Ishikawa (cell line): ENCODE measurements around the gene DENND1A.

Experiments used
- CEBPB ChIP-seq: IDR thresholded peaks from 2 replicates; pipeline ENCODE4 v1.6.1; 2012
- CREB1 ChIP-seq: IDR thresholded peaks from 2 replicates; pipeline ENCODE4 v1.6.1; 2012; ENCODE audit warnings: low read depth
- EGR1 ChIP-seq: IDR thresholded peaks from 2 replicates; pipeline ENCODE4 v1.6.1; 2012
- EP300 ChIP-seq: IDR thresholded peaks from 2 replicates; pipeline ENCODE4 v1.6.1; 2012; ENCODE audit warnings: borderline replicate concordance
- MAX ChIP-seq: IDR thresholded peaks from 2 replicates; pipeline ENCODE4 v1.6.1; 2012
- NFIC ChIP-seq: IDR thresholded peaks from 2 replicates; pipeline ENCODE4 v1.6.1; 2012
- RAD21 ChIP-seq: IDR thresholded peaks from 2 replicates; pipeline ENCODE4 v1.6.1; 2012; ENCODE audit warnings: low read depth
- REST ChIP-seq: IDR thresholded peaks from 2 replicates; pipeline ENCODE4 v1.6.1; 2012; ENCODE audit warnings: low read depth, mild to moderate bottlenecking
- YY1 ChIP-seq: IDR thresholded peaks from 2 replicates; pipeline ENCODE4 v1.6.1; 2012; ENCODE audit warnings: low read depth

GRCh38 chr9:123414936-123415930 is 514.7 kb downstream of the DENND1A start:
- no peak for TF ChIP-seq EP300
- no peak for TF ChIP-seq CEBPB
- no peak for TF ChIP-seq REST
- TF ChIP-seq MAX: no peak
- no peak for TF ChIP-seq YY1
- no peak for TF ChIP-seq RAD21
- no peak for TF ChIP-seq EGR1
- no peak for TF ChIP-seq CREB1
- TF ChIP-seq NFIC: no peak
